Astrocyte of the hippocampus (primary cell): Measurements from ENCODE around the gene CACNA1H.

Experiments used
- DNase-seq: peaks from one replicate; pipeline ENCODE4 v3.0.0; 2011; ENCODE audit warnings: low read depth, low spot score

Gene CACNA1H

GRCh38 chr16:1158456-1159324, 5.8 kb downstream of the CACNA1H start:
- DNase-seq = no peak

GRCh38 chr16:1159325-1159972, 6.5 kb downstream of the CACNA1H start:
- DNase-seq = no peak

- DNase-seq = no peak
These were observed 7.3 kb downstream of the CACNA1H start for GRCh38 chr16:1159973-1160772.

GRCh38 chr16:1160773-1161348, 8.0 kb downstream of the CACNA1H start:
- no peak for DNase-seq

- no peak for DNase-seq
These were observed 10.0 kb downstream of the CACNA1H start for GRCh38 chr16:1162701-1163566.

- DNase-seq = peak; percentile 91
These were observed 10.7 kb downstream of the CACNA1H start for GRCh38 chr16:1163567-1164055.

GRCh38 chr16:1164382-1164781, 11.5 kb downstream of the CACNA1H start:
- no peak for DNase-seq

GRCh38 chr16:1164975-1165374, 12.1 kb downstream of the CACNA1H start:
- DNase-seq = no peak

- no peak for DNase-seq
These were observed 12.6 kb downstream of the CACNA1H start for GRCh38 chr16:1165511-1165910.

GRCh38 chr16:1167276-1168107, 14.6 kb downstream of the CACNA1H start:
- DNase-seq = peak; percentile 81

GRCh38 chr16:1168837-1169236, 15.9 kb downstream of the CACNA1H start:
- no peak for DNase-seq

GRCh38 chr16:1169285-1170075, 16.6 kb downstream of the CACNA1H start:
- no peak for DNase-seq

- no peak for DNase-seq
These were observed 17.1 kb downstream of the CACNA1H start for GRCh38 chr16:1170076-1170418.

- DNase-seq = no peak
These were observed 18.1 kb downstream of the CACNA1H start for GRCh38 chr16:1171001-1171400.

GRCh38 chr16:1171854-1172428, 19.0 kb downstream of the CACNA1H start:
- DNase-seq = no peak

GRCh38 chr16:1172651-1173050, 19.7 kb downstream of the CACNA1H start:
- no peak for DNase-seq

GRCh38 chr16:1173788-1174451, 21.0 kb downstream of the CACNA1H start:
- no peak for DNase-seq
